HFF-Myc (cell line): ENCODE results near the gene SEMA3E.

Experiments used
- DNase-seq: peaks from one replicate; pipeline ENCODE4 v3.0.0-alpha.2; 2011; ENCODE audit warnings: low read depth; ENCODE audit errors: extremely low read depth
- H3K4me3 ChIP-seq: replicated peaks from 2 replicates; pipeline ENCODE4 v1.5.1; 2011; ENCODE audit warnings: low read depth, mild to moderate bottlenecking, control low read depth, low read length
- CTCF ChIP-seq: IDR thresholded peaks from 2 replicates; pipeline ENCODE4 v1.5.1; 2012; ENCODE audit warnings: mild to moderate bottlenecking, low read depth, low read length, control low read depth; ENCODE audit errors: missing control alignments

The SEMA3E gene

GRCh38 chr7:83546586-83546985, 102.4 kb downstream of the SEMA3E start:
- no peak overlapping the region for H3K4me3 ChIP-seq
- DNase-seq, result no peak
- no peak for TF ChIP-seq CTCF

GRCh38 chr7:83541187-83541960, 107.6 kb downstream of the SEMA3E start:
- no peak for DNase-seq
- TF ChIP-seq CTCF, result no peak

GRCh38 chr7:83534488-83534887, 114.5 kb downstream of the SEMA3E start:
- no peak for TF ChIP-seq CTCF
- no peak for DNase-seq
- no peak overlapping the region for H3K4me3 ChIP-seq

More at GRCh38 chr7:83541187-83541960, 107.6 kb downstream of the SEMA3E start:
- H3K4me3 ChIP-seq, result no peak overlapping the region

- DNase-seq, result no peak
- no peak overlapping the region for H3K4me3 ChIP-seq
- TF ChIP-seq CTCF, result no peak
Observed at GRCh38 chr7:83532219-83532618, 116.7 kb downstream of the SEMA3E start.

- no peak for TF ChIP-seq CTCF
- H3K4me3 ChIP-seq, result no peak overlapping the region
- no peak for DNase-seq
Observed at GRCh38 chr7:83531766-83532165, 117.2 kb downstream of the SEMA3E start.

GRCh38 chr7:83528925-83529423, 120.0 kb downstream of the SEMA3E start:
- TF ChIP-seq CTCF, result no peak
- no peak overlapping the region for H3K4me3 ChIP-seq
- DNase-seq, result no peak
